ENCODE measurements around the gene HNRNPUL1.

The HNRNPUL1 gene

GRCh38 chr19:41318696-41319499 is 54.7 kb downstream of the HNRNPUL1 start:
- Histone ChIP-seq H3K4me3 (ENCODE audit: low read depth, low read length) (no peak overlapping the region), H3K36me3 (ENCODE audit: control insufficient read depth, insufficient read depth, low read length) (peaks cover 39% of the 10 kb centered on the region)

DNA sequence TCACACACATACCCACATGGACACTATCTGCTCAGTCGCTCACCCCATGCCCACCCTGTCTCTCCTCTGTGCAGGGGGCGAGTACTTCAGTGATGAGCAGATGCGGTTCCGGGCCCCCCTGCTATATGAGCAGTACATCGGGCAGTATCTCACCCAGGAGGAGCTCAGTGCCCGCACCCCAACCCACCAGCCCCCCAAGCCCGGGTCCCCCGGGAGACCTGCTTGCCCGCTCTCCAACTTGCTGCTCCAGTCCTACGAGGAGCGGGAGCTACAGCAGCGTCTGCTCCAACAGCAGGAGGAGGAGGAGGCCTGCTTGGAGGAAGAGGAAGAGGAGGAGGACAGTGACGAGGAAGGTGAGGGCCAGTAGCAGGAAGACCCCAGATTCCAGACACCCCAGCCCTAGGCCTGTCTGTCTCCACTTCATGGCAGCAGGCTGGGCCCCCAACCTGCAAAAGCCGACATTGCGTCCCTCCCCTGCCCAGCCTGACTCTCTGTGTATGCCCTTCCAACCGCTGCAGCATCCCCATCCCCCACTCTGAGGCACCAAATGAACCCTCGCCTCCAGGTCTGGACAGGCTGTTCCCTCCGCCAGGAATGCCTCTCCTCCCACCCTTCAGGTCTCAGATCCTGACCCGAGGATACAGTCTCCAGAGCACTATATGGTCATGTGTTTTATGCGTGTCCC is 55.5 kb downstream of the HNRNPUL1 start:
- no peak overlapping the region for H3K4me3 ChIP-seq (ENCODE audit: low read depth, low read length)

More at GRCh38 chr19:41318696-41319499, 54.7 kb downstream of the HNRNPUL1 start:
- Histone ChIP-seq H3K4me1 (ENCODE audit: control insufficient read depth, insufficient read depth, low read length) (peaks cover 10% of the 10 kb centered on the region), H3K9ac (ENCODE audit: low read depth, low read length) (no peak overlapping the region), H3K9me3 (ENCODE audit: control insufficient read depth, insufficient read depth, low read length) (no peaks in the 10 kb centered on the region), H3K27me3 (ENCODE audit: control insufficient read depth, insufficient read depth, low read length) (no peaks in the 10 kb centered on the region)

GRCh38 chr19:41320185-41320518 is 56.0 kb downstream of the HNRNPUL1 start:
- Histone ChIP-seq H3K4me3 (ENCODE audit: low read depth, low read length) (no peak overlapping the region), H3K9ac (ENCODE audit: low read depth, low read length) (peak overlapping the region; percentile 4), H3K36me3 (ENCODE audit: control insufficient read depth, insufficient read depth, low read length) (peaks cover 39% of the 10 kb centered on the region), H3K4me1 (ENCODE audit: control insufficient read depth, insufficient read depth, low read length) (peaks cover 19% of the 10 kb centered on the region), H3K27me3 (ENCODE audit: control insufficient read depth, insufficient read depth, low read length) (no peaks in the 10 kb centered on the region), H3K9me3 (ENCODE audit: control insufficient read depth, insufficient read depth, low read length) (no peaks in the 10 kb centered on the region)

More for the DNA sequence above, 55.5 kb downstream of the HNRNPUL1 start:
- H3K9me3 ChIP-seq (ENCODE audit: control insufficient read depth, insufficient read depth, low read length): no peaks in the 10 kb centered on the region
- H3K27me3 ChIP-seq (ENCODE audit: control insufficient read depth, insufficient read depth, low read length): no peaks in the 10 kb centered on the region
- peaks cover 39% of the 10 kb centered on the region for H3K36me3 ChIP-seq (ENCODE audit: control insufficient read depth, insufficient read depth, low read length)
- H3K9ac ChIP-seq (ENCODE audit: low read depth, low read length): peak overlapping the region; percentile 4
- peaks cover 17% of the 10 kb centered on the region for H3K4me1 ChIP-seq (ENCODE audit: control insufficient read depth, insufficient read depth, low read length)

- Histone ChIP-seq H3K27me3 (ENCODE audit: control insufficient read depth, insufficient read depth, low read length) (no peaks in the 10 kb centered on the region), H3K36me3 (ENCODE audit: control insufficient read depth, insufficient read depth, low read length) (peaks cover 39% of the 10 kb centered on the region), H3K4me1 (ENCODE audit: control insufficient read depth, insufficient read depth, low read length) (peaks cover 19% of the 10 kb centered on the region), H3K4me3 (ENCODE audit: low read depth, low read length) (no peak overlapping the region), H3K9ac (ENCODE audit: low read depth, low read length) (no peak overlapping the region), H3K9me3 (ENCODE audit: control insufficient read depth, insufficient read depth, low read length) (no peaks in the 10 kb centered on the region)
These were observed 56.4 kb downstream of the HNRNPUL1 start for GRCh38 chr19:41320568-41320967.

GRCh38 chr19:41321204-41321599 is 57.0 kb downstream of the HNRNPUL1 start:
- peaks cover 37% of the 10 kb centered on the region for H3K36me3 ChIP-seq (ENCODE audit: control insufficient read depth, insufficient read depth, low read length)
- no peaks in the 10 kb centered on the region for H3K9me3 ChIP-seq (ENCODE audit: control insufficient read depth, insufficient read depth, low read length)
- no peak overlapping the region for H3K9ac ChIP-seq (ENCODE audit: low read depth, low read length)
- H3K4me3 ChIP-seq (ENCODE audit: low read depth, low read length): no peak overlapping the region
- no peaks in the 10 kb centered on the region for H3K27me3 ChIP-seq (ENCODE audit: control insufficient read depth, insufficient read depth, low read length)
- H3K4me1 ChIP-seq (ENCODE audit: control insufficient read depth, insufficient read depth, low read length): peaks cover 22% of the 10 kb centered on the region

DNA sequence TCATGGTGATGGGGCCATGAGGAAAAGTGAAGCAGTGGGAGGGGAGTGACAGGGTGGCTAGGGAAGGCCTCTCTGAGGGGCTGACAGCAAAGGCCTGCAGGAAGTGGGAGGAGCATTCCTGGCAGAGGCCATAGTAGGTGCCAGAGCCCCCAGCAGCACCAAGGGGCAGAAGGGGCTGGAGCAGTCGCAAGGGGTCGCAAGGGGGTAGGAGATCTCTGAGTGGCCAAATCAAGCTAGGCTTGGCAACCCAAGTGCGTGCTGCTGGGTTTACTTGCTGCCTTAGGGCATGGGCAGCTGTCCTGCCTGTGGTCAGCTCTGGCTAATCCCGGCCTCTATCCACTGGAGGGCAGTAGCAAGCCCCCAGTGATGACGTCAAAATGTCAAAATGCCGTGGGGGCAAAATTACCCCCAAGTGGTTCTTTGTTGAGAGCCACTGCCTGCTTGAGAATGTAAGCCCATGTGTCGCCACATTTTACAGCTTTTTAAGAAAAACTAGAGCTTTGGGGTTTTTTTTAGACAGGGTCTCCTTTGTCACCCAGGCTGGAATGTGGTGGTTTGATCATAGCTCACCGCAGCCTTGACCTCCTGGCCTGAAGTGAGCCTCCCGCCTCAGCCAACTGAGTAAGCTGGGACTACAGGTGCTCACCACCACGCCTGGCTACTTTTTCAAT is 57.6 kb downstream of the HNRNPUL1 start:
- no peaks in the 10 kb centered on the region for H3K9me3 ChIP-seq (ENCODE audit: control insufficient read depth, insufficient read depth, low read length)
- no peaks in the 10 kb centered on the region for H3K27me3 ChIP-seq (ENCODE audit: control insufficient read depth, insufficient read depth, low read length)
- no peak overlapping the region for H3K4me3 ChIP-seq (ENCODE audit: low read depth, low read length)
- no peak overlapping the region for H3K9ac ChIP-seq (ENCODE audit: low read depth, low read length)
- peaks cover 24% of the 10 kb centered on the region for H3K4me1 ChIP-seq (ENCODE audit: control insufficient read depth, insufficient read depth, low read length)
- peaks cover 32% of the 10 kb centered on the region for H3K36me3 ChIP-seq (ENCODE audit: control insufficient read depth, insufficient read depth, low read length)

- Histone ChIP-seq H3K4me3 (ENCODE audit: low read depth, low read length) (no peak overlapping the region), H3K4me1 (ENCODE audit: control insufficient read depth, insufficient read depth, low read length) (peaks cover 26% of the 10 kb centered on the region), H3K27me3 (ENCODE audit: control insufficient read depth, insufficient read depth, low read length) (no peaks in the 10 kb centered on the region), H3K9ac (ENCODE audit: low read depth, low read length) (peak overlapping the region; percentile 56), H3K9me3 (ENCODE audit: control insufficient read depth, insufficient read depth, low read length) (no peaks in the 10 kb centered on the region), H3K36me3 (ENCODE audit: control insufficient read depth, insufficient read depth, low read length) (peaks cover 29% of the 10 kb centered on the region)
These were observed 58.3 kb downstream of the HNRNPUL1 start for GRCh38 chr19:41322451-41322850.

DNA sequence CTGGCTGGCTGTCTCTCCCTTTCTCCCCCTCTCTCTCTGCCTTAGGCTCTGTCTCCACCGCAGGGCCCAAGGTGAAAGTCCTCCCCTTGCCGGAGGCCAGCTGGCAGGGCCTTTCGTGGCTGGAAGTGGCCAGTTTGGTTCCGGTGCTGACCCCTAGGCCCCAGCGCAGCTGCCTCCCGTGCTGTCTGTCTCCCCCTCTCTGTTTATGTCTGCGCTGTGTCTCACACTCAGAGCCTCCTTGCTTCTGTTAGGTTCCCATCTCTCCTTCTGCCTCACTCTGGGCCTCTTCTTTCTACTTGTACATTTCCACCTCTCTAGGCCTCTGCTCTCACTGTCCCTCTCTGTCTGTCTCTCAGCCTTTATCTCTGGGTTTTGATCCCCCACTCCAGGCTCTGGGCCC is 58.9 kb downstream of the HNRNPUL1 start:
- Histone ChIP-seq H3K27me3 (ENCODE audit: control insufficient read depth, insufficient read depth, low read length) (no peaks in the 10 kb centered on the region), H3K9ac (ENCODE audit: low read depth, low read length) (peak overlapping the region; percentile 56), H3K4me1 (ENCODE audit: control insufficient read depth, insufficient read depth, low read length) (peaks cover 28% of the 10 kb centered on the region), H3K4me3 (ENCODE audit: low read depth, low read length) (no peak overlapping the region), H3K36me3 (ENCODE audit: control insufficient read depth, insufficient read depth, low read length) (peaks cover 26% of the 10 kb centered on the region), H3K9me3 (ENCODE audit: control insufficient read depth, insufficient read depth, low read length) (no peaks in the 10 kb centered on the region)

GRCh38 chr19:41323430-41324125 is 59.4 kb downstream of the HNRNPUL1 start:
- H3K36me3 ChIP-seq (ENCODE audit: control insufficient read depth, insufficient read depth, low read length): peaks cover 23% of the 10 kb centered on the region

GRCh38 chr19:41324231-41324702 is 60.1 kb downstream of the HNRNPUL1 start:
- H3K4me3 ChIP-seq (ENCODE audit: low read depth, low read length): no peak overlapping the region
- H3K4me1 ChIP-seq (ENCODE audit: control insufficient read depth, insufficient read depth, low read length): peaks cover 29% of the 10 kb centered on the region
- no peaks in the 10 kb centered on the region for H3K9me3 ChIP-seq (ENCODE audit: control insufficient read depth, insufficient read depth, low read length)
- H3K27me3 ChIP-seq (ENCODE audit: control insufficient read depth, insufficient read depth, low read length): no peaks in the 10 kb centered on the region
- H3K9ac ChIP-seq (ENCODE audit: low read depth, low read length): no peak overlapping the region
- peaks cover 16% of the 10 kb centered on the region for H3K36me3 ChIP-seq (ENCODE audit: control insufficient read depth, insufficient read depth, low read length)

More at GRCh38 chr19:41323430-41324125, 59.4 kb downstream of the HNRNPUL1 start:
- peaks cover 29% of the 10 kb centered on the region for H3K4me1 ChIP-seq (ENCODE audit: control insufficient read depth, insufficient read depth, low read length)
- H3K9ac ChIP-seq (ENCODE audit: low read depth, low read length): peak overlapping the region; percentile 56
- H3K9me3 ChIP-seq (ENCODE audit: control insufficient read depth, insufficient read depth, low read length): no peaks in the 10 kb centered on the region
- no peak overlapping the region for H3K4me3 ChIP-seq (ENCODE audit: low read depth, low read length)
- no peaks in the 10 kb centered on the region for H3K27me3 ChIP-seq (ENCODE audit: control insufficient read depth, insufficient read depth, low read length)

GRCh38 chr19:41324921-41325639 is 60.9 kb downstream of the HNRNPUL1 start:
- H3K9me3 ChIP-seq (ENCODE audit: control insufficient read depth, insufficient read depth, low read length): no peaks in the 10 kb centered on the region
- no peak overlapping the region for H3K9ac ChIP-seq (ENCODE audit: low read depth, low read length)
- peaks cover 29% of the 10 kb centered on the region for H3K4me1 ChIP-seq (ENCODE audit: control insufficient read depth, insufficient read depth, low read length)
- peak overlapping the region; percentile 47 for H3K4me3 ChIP-seq (ENCODE audit: low read depth, low read length)
- H3K27me3 ChIP-seq (ENCODE audit: control insufficient read depth, insufficient read depth, low read length): no peaks in the 10 kb centered on the region
- H3K36me3 ChIP-seq (ENCODE audit: control insufficient read depth, insufficient read depth, low read length): peaks cover 9% of the 10 kb centered on the region

All from iPS-15b (cell line).